Measurements from ENCODE around the gene PCSK7.
"Not testable (repeated sequence)": the region's sequence is repeated elsewhere in the genome, so short reads cannot be mapped to it uniquely, and the experiment has no call there.

The PCSK7 gene

DNA sequence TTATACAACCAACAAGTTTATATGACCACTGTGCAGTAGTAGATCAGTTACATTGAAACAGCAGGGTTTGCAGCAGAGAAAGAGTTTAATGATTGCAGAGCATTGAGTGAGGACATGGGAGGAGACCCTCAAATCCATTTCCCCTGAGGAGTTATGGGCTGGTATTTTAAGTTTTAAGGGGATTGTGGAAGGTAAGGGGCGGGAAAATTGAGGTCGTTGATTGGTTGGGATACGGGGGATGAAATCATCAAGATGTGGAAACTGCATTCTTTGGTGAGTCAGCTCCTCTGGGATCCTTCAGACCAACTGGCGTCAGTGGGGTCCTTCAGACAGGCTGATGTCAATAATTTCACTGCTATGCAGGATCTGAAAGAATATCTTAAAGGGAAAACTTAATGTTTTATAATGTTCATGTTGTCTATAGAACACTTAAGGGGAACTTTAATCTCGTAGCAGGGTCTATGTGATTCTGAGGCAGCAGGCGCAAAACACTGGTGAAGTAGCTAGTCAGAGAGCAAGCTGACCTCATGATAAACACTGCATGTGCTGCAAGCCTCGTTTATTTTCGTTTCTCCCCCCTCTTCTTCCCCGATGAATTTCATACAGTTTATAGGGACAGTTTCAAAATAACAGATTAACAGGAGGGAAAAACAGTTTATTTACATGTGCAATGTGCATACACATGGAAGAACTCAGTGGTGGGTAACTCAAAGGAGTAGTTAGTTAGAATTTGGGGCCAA, 41.8 kb upstream of the PCSK7 start (continued):
- TF ChIP-seq GLI2 (tag by site-specific recombination; IDR thresholded peaks at IDR 0.05; ENCODE audit: borderline replicate concordance, low read depth) (no peak), ZNF416 (tag by site-specific recombination; IDR thresholded peaks at IDR 0.05) (no peak)

GRCh38 chr11:117272175-117272574, 40.3 kb upstream of the PCSK7 start:
- peaks cover 0 to 17% of the 10 kb centered on the region in 2 experiments; a peak in 1 of 3 replicates for H3K36me3 ChIP-seq (ENCODE audit: control insufficient read depth in 2 of 2, insufficient read depth in 1 of 2, low read length in 2 of 2)
- H3K4me1 ChIP-seq (ENCODE audit: control insufficient read depth, insufficient read depth, low read length); H3K4me3 ChIP-seq (ENCODE audit: low read depth, low read length); H3K27ac ChIP-seq (ENCODE audit: extremely low read depth, low read depth, low read length); H3K9me3 ChIP-seq (ENCODE audit: control insufficient read depth, insufficient read depth, low read depth, low read length): not testable (repeated sequence)
- POLR2A ChIA-PET: interaction anchor here (1.4 kb wide), 1 partner anchor 55 kb away, joined by 4 read pairs; the partner anchor contains the start of gene CEP164
- CTCF ChIA-PET: interaction anchor here (0.5 to 1.0 kb wide), 3 partner anchors 18 to 752 kb away, joined by 3 to 5 read pairs (median 5); partner anchors contain the start of gene PCSK7

- ChIA-PET POLR2A (interaction anchor here (0.9 to 1.4 kb wide), 2 partner anchors 10 to 56 kb away, joined by 3 to 4 read pairs; partner anchors contain the start of gene CEP164), CTCF (no interaction called here)
- no peak for TF ChIP-seq SCRT2 (tag by site-specific recombination; IDR thresholded peaks at IDR 0.05)
- TF ChIP-seq KLF1 (tag by site-specific recombination; IDR thresholded peaks at IDR 0.05): no peak
- no peak for TF ChIP-seq PRDM10 (tag by site-specific recombination; IDR thresholded peaks at IDR 0.05)
- TF ChIP-seq, protein P1, sequence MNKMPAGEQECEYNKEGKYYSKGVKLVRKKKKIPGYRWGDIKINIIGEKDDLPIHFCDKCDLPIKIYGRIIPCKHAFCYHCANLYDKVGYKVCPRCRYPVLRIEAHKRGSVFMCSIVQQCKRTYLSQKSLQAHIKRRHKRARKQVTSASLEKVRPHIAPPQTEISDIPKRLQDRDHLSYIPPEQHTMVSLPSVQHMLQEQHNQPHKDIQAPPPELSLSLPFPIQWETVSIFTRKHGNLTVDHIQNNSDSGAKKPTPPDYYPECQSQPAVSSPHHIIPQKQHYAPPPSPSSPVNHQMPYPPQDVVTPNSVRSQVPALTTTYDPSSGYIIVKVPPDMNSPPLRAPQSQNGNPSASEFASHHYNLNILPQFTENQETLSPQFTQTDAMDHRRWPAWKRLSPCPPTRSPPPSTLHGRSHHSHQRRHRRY (tag by site-specific recombination; IDR thresholded peaks at IDR 0.05): no peak
- TF ChIP-seq ZNF239 (tag by site-specific recombination; IDR thresholded peaks at IDR 0.05): no peak
- no peak for TF ChIP-seq ZNF2 (tag by site-specific recombination; IDR thresholded peaks at IDR 0.05)
- no peak for TF ChIP-seq ZNF114 (tag by site-specific recombination; IDR thresholded peaks at IDR 0.05)
- Histone ChIP-seq H3K36me3 (ENCODE audit: control insufficient read depth in 2 of 2, insufficient read depth in 1 of 2, low read length in 2 of 2) (peaks cover 0 to 20% of the 10 kb centered on the region in 2 experiments; a peak in 1 of 3 replicates), H3K4me1 (ENCODE audit: control insufficient read depth, insufficient read depth, low read length) (no peaks in the 10 kb centered on the region), H3K4me3 (ENCODE audit: low read depth, low read length) (no peak overlapping the region), H3K27ac (ENCODE audit: extremely low read depth, low read depth, low read length) (no peak overlapping the region), H3K9me3 (ENCODE audit: control insufficient read depth, insufficient read depth, low read depth, low read length) (no peaks in the 10 kb centered on the region)
Measured at GRCh38 chr11:117271208-117271607, 39.3 kb upstream of the PCSK7 start.

DNA sequence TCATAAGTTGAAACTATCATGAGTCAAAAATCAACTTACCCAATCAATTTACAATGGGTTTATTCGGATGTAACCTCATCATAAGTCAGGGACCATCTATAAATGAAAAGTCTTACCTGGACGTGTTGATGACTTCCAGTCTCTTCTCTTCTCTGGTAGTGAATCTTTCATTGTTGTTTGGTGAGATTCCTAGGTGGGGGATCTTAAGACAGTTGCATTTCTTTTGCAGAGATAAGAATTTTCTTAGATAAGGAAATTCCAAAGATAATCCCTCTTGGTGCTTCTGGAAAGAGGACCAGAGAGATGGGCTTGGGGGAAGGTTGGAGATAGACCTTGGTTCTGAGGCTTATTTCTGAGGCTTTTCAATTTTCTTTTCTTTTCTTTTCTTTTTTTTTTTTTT, 38.0 kb upstream of the PCSK7 start:
- H3K27ac ChIP-seq (ENCODE audit: extremely low read depth, low read depth, low read length): no peak overlapping the region
- H3K36me3 ChIP-seq (ENCODE audit: control insufficient read depth in 2 of 2, insufficient read depth in 1 of 2, low read length in 2 of 2): peaks cover 0 to 20% of the 10 kb centered on the region in 2 experiments; a peak in 1 of 3 replicates
- ChIA-PET POLR2A (no interaction called here), CTCF (no interaction called here)
- H3K9me3 ChIP-seq (ENCODE audit: control insufficient read depth, insufficient read depth, low read depth, low read length): no peaks in the 10 kb centered on the region
- no peaks in the 10 kb centered on the region for H3K4me1 ChIP-seq (ENCODE audit: control insufficient read depth, insufficient read depth, low read length)
- H3K4me3 ChIP-seq (ENCODE audit: low read depth, low read length): no peak overlapping the region
- no peak for TF ChIP-seq ZNF223 (tag by site-specific recombination; IDR thresholded peaks at IDR 0.05)
- no peak for TF ChIP-seq ZNF843 (tag by site-specific recombination; IDR thresholded peaks at IDR 0.05)
- no peak for TF ChIP-seq ZNF561 (tag by site-specific recombination; IDR thresholded peaks at IDR 0.05; ENCODE audit: borderline replicate concordance)
- TF ChIP-seq ZFP69B (tag by site-specific recombination; IDR thresholded peaks at IDR 0.05): no peak
- TF ChIP-seq ZBTB11 (tag by site-specific recombination; conservative IDR thresholded peaks at IDR 0.05; ENCODE audit: low read depth): no peak
- TF ChIP-seq PRDM6 (tag by site-specific recombination; IDR thresholded peaks at IDR 0.05): no peak
- TF ChIP-seq ZNF600 (tag by site-specific recombination; IDR thresholded peaks at IDR 0.05): no peak
- TF ChIP-seq ZNF768 (tag by site-specific recombination; IDR thresholded peaks at IDR 0.05): no peak
- no peak for TF ChIP-seq HOXD13 (CRISPR knock-in tag; IDR thresholded peaks at IDR 0.05; ENCODE audit: borderline replicate concordance)
- no peak for TF ChIP-seq RBAK (tag by site-specific recombination; IDR thresholded peaks at IDR 0.05)

Measured in HEK293 (cell line).